ENCODE measurements around the gene MEIS2. TPM values are rescaled to one million over a fixed set of nuclear protein-coding genes. Genes with fewer than 3 reads are reported as not detected.
A peak's percentile ranks its signal among the peaks of the same experiment; 100 is the strongest.

Gene MEIS2
- total and polyA plus RNA-seq, 8 donors: 9.1 to 30.5 (median 14.8) TPM

GRCh38 chr15:37031198-37031597 lies 69.2 kb downstream of the MEIS2 start:
- no peak for TF ChIP-seq CTCF (IDR thresholded peaks at IDR 0.05)
- ATAC-seq (peak in 1 of 4 donors; percentile 27), FAIRE-seq (no peak), DNase-seq (no peak)
- Histone ChIP-seq H3K4me1 (no peaks in the 10 kb centered on the region), H3K27ac (no peak overlapping the region), H3K4me3 (no peak overlapping the region), H3K9me3 (no peaks in the 10 kb centered on the region), H3K27me3 (no peaks in the 10 kb centered on the region), H3K36me3 (peaks cover 0 to 6% (median 0%) of the 10 kb centered on the region in 3 donors)
- WGBS, 2 donors: 77 to 84% methylated on average over 4 of the region's 4 CpGs
- intact Hi-C loops (cut with DNase I): no loop called here

- Histone ChIP-seq H3K4me1 (no peaks in the 10 kb centered on the region), H3K4me3 (no peak overlapping the region), H3K27ac (no peak overlapping the region), H3K27me3 (no peaks in the 10 kb centered on the region), H3K9me3 (no peaks in the 10 kb centered on the region), H3K36me3 (no peaks in the 10 kb centered on the region)
- TF ChIP-seq CTCF (IDR thresholded peaks at IDR 0.05): no peak
- DNase-seq (no peak), FAIRE-seq (no peak), ATAC-seq (no peak)
- 78 to 82% methylated on average over 4 of the region's 4 CpGs for WGBS, 2 donors
- intact Hi-C loops (cut with DNase I): no loop called here
Observed at GRCh38 chr15:37028625-37029296, 71.6 kb downstream of the MEIS2 start.

GRCh38 chr15:37020852-37021251 lies 79.5 kb downstream of the MEIS2 start:
- Histone ChIP-seq H3K36me3 (no peaks in the 10 kb centered on the region), H3K4me1 (peaks cover 0 to 22% (median 21%) of the 10 kb centered on the region in 3 donors), H3K27ac (peak overlapping the region in 3 of 4 donors; percentile 37 to 86 (median 76)), H3K9me3 (no peaks in the 10 kb centered on the region), H3K4me3 (no peak overlapping the region), H3K27me3 (no peaks in the 10 kb centered on the region)
- FAIRE-seq (no peak), DNase-seq (no peak), ATAC-seq (no peak)
- no peak for TF ChIP-seq CTCF (IDR thresholded peaks at IDR 0.05)
- intact Hi-C loops (cut with DNase I): no loop called here

- DNase-seq (peak in 4 of 6 donors; percentile 20 to 55 (median 46)), FAIRE-seq (no peak), ATAC-seq (peak; percentile 84 to 90 (median 87))
- intact Hi-C loops (cut with DNase I): no loop called here
- Histone ChIP-seq H3K27me3 (no peaks in the 10 kb centered on the region), H3K27ac (peak overlapping the region; percentile 37 to 86 (median 61)), H3K4me1 (peaks cover 0 to 26% (median 22%) of the 10 kb centered on the region in 3 donors), H3K9me3 (no peaks in the 10 kb centered on the region), H3K4me3 (peak overlapping the region in 2 of 4 donors; percentile 22 to 24), H3K36me3 (no peaks in the 10 kb centered on the region)
- no peak for TF ChIP-seq CTCF (IDR thresholded peaks at IDR 0.05)
- WGBS, 2 donors: 19 to 21% methylated on average over 18 of the region's 18 CpGs
Observed at GRCh38 chr15:37019479-37020433, 80.6 kb downstream of the MEIS2 start.

Measured in pancreas (tissue), 10 donors.